SK-N-SH treated with all-trans-retinoic acid at 6 μM for 48 hours (cell line): ENCODE measurements around the gene PCLAF.

Source experiments
- BACH2 ChIP-seq: fragments of 250-450 bp; sonication (Bioruptor Pico); IDR thresholded peaks from 2 replicates; pipeline ENCODE4 v1.9.0; 2021; ENCODE audit warnings: mild to moderate bottlenecking, borderline replicate concordance
- ESRRG ChIP-seq: fragments of 250-450 bp; sonication (Bioruptor Pico); IDR thresholded peaks from 2 replicates; pipeline ENCODE4 v1.6.1; 2021; ENCODE audit warnings: mild to moderate bottlenecking
- PATZ1 ChIP-seq: fragments of 250-450 bp; sonication (Bioruptor Pico); IDR thresholded peaks from 2 replicates; pipeline ENCODE4 v1.8.0; 2020; ENCODE audit warnings: mild to moderate bottlenecking, moderate library complexity, borderline replicate concordance
- RARB ChIP-seq: fragments of 250-450 bp; sonication (Bioruptor Pico); IDR thresholded peaks from 2 replicates; pipeline ENCODE4 v1.8.0; 2021; ENCODE audit warnings: mild to moderate bottlenecking, moderate library complexity
- SNAI2 ChIP-seq: fragments of 250-450 bp; sonication (Bioruptor Pico); IDR thresholded peaks from 2 replicates; pipeline ENCODE4 v1.5.0; 2020; ENCODE audit warnings: mild to moderate bottlenecking, moderate library complexity
- ZC3H10 ChIP-seq: fragments of 250-450 bp; sonication (Bioruptor Pico); IDR thresholded peaks from 2 replicates; pipeline ENCODE4 v1.5.1; 2021; ENCODE audit warnings: mild to moderate bottlenecking, moderate library complexity
- ZFP3 ChIP-seq: fragments of 250-450 bp; sonication (Bioruptor Pico); IDR thresholded peaks from 2 replicates; pipeline ENCODE4 v1.5.0; 2020; ENCODE audit warnings: mild to moderate bottlenecking, moderate library complexity
- ZNF565 ChIP-seq: fragments of 450-650 bp; formaldehyde crosslinking; conservative IDR thresholded peaks from 2 replicates; pipeline ENCODE4 v1.5.0; 2020; ENCODE audit warnings: low read depth, mild to moderate bottlenecking, moderate library complexity
- ZNF70 ChIP-seq: fragments of 450-650 bp; formaldehyde crosslinking; IDR thresholded peaks from 2 replicates; pipeline ENCODE4 v1.5.0; 2020; ENCODE audit warnings: mild to moderate bottlenecking, moderate library complexity
- TF ChIP-seq, protein P1 (sequence below): fragments of 250-450 bp; sonication (Bioruptor Pico); IDR thresholded peaks from 2 replicates; pipeline ENCODE4 v1.5.1; 2020; ENCODE audit warnings: low read depth, mild to moderate bottlenecking, moderate library complexity
- TF ChIP-seq, protein P2 (sequence below): fragments of 250-450 bp; sonication (Bioruptor Pico); IDR thresholded peaks from 2 replicates; pipeline ENCODE4 v1.5.0; 2020; ENCODE audit warnings: mild to moderate bottlenecking, moderate library complexity

- TF ChIP-seq SNAI2 (CRISPR knock-in tag) (no peak), RARB (no peak), BACH2 (CRISPR knock-in tag) (no peak), PATZ1 (CRISPR knock-in tag) (no peak), ZFP3 (CRISPR knock-in tag) (no peak), ESRRG (no peak), ZC3H10 (CRISPR knock-in tag) (no peak), ZNF565 (no peak), ZNF70 (CRISPR knock-in tag) (no peak)
- TF ChIP-seq, protein P1, sequence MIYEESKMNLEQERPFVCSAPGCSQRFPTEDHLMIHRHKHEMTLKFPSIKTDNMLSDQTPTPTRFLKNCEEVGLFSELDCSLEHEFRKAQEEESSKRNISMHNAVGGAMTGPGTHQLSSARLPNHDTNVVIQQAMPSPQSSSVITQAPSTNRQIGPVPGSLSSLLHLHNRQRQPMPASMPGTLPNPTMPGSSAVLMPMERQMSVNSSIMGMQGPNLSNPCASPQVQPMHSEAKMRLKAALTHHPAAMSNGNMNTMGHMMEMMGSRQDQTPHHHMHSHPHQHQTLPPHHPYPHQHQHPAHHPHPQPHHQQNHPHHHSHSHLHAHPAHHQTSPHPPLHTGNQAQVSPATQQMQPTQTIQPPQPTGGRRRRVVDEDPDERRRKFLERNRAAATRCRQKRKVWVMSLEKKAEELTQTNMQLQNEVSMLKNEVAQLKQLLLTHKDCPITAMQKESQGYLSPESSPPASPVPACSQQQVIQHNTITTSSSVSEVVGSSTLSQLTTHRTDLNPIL (CRISPR knock-in tag), result no peak
- TF ChIP-seq, protein P2, sequence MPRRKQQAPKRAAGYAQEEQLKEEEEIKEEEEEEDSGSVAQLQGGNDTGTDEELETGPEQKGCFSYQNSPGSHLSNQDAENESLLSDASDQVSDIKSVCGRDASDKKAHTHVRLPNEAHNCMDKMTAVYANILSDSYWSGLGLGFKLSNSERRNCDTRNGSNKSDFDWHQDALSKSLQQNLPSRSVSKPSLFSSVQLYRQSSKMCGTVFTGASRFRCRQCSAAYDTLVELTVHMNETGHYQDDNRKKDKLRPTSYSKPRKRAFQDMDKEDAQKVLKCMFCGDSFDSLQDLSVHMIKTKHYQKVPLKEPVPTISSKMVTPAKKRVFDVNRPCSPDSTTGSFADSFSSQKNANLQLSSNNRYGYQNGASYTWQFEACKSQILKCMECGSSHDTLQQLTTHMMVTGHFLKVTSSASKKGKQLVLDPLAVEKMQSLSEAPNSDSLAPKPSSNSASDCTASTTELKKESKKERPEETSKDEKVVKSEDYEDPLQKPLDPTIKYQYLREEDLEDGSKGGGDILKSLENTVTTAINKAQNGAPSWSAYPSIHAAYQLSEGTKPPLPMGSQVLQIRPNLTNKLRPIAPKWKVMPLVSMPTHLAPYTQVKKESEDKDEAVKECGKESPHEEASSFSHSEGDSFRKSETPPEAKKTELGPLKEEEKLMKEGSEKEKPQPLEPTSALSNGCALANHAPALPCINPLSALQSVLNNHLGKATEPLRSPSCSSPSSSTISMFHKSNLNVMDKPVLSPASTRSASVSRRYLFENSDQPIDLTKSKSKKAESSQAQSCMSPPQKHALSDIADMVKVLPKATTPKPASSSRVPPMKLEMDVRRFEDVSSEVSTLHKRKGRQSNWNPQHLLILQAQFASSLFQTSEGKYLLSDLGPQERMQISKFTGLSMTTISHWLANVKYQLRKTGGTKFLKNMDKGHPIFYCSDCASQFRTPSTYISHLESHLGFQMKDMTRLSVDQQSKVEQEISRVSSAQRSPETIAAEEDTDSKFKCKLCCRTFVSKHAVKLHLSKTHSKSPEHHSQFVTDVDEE (CRISPR knock-in tag), result no peak
Observed at GRCh38 chr15:64315216-64315615, 66.0 kb downstream of the PCLAF start.
